ENCODE measurements around the gene HARS2.
"Not testable (repeated sequence)": the region's sequence is repeated elsewhere in the genome, so short reads cannot be mapped to it uniquely, and the experiment has no call there.

HARS2 gene

DNA sequence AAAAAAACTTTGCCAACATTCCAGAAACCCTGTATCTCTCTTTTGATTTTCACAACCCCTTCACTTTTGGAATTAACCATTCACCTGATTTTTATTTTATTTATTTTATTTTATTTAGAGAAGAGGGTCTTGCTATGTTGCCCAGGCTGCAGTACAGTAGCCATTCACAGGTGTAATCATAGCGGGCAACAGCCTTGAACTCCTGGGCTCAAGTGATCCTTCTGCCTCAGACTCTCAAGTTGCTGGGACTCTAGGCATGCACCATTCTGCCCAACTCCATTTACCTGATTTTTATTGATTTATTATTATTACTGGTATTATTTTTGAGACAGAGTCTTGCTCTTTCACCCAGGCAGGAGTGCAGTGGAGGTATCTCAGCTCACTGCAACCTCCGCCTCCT lies 25.0 kb downstream of the HARS2 start:
- not testable (repeated sequence) for H3K4me3 Mint-ChIP-seq; H3K36me3 Mint-ChIP-seq (ENCODE audit: low read depth); DNase-seq (ENCODE audit: low spot score); H3K27me3 Mint-ChIP-seq (ENCODE audit: low read depth); H3K9me3 Mint-ChIP-seq; H3K27ac Mint-ChIP-seq
- H3K4me1 Mint-ChIP-seq (ENCODE audit: low read depth), result peaks cover 13% of the 10 kb centered on the region

GRCh38 chr5:140718266-140718592 lies 27.0 kb downstream of the HARS2 start:
- Mint-ChIP-seq H3K27me3 (ENCODE audit: low read depth) (peaks cover 8% of the 10 kb centered on the region), H3K27ac (peak overlapping the region; percentile 42), H3K4me1 (ENCODE audit: low read depth) (peaks cover 4% of the 10 kb centered on the region), H3K9me3 (no peaks in the 10 kb centered on the region), H3K36me3 (ENCODE audit: low read depth) (no peaks in the 10 kb centered on the region), H3K4me3 (peak overlapping the region; percentile 34)
- no peak for DNase-seq (ENCODE audit: low spot score)

GRCh38 chr5:140720738-140721137 lies 29.5 kb downstream of the HARS2 start:
- H3K27ac Mint-ChIP-seq; H3K36me3 Mint-ChIP-seq (ENCODE audit: low read depth); DNase-seq (ENCODE audit: low spot score); H3K9me3 Mint-ChIP-seq; H3K4me3 Mint-ChIP-seq; H3K4me1 Mint-ChIP-seq (ENCODE audit: low read depth): not testable (repeated sequence)
- H3K27me3 Mint-ChIP-seq (ENCODE audit: low read depth), result peaks cover 15% of the 10 kb centered on the region

- H3K36me3 Mint-ChIP-seq (ENCODE audit: low read depth), result not testable (repeated sequence)
- H3K27me3 Mint-ChIP-seq (ENCODE audit: low read depth), result peaks cover 15% of the 10 kb centered on the region
Observed at GRCh38 chr5:140721395-140721794, 30.1 kb downstream of the HARS2 start.

DNA sequence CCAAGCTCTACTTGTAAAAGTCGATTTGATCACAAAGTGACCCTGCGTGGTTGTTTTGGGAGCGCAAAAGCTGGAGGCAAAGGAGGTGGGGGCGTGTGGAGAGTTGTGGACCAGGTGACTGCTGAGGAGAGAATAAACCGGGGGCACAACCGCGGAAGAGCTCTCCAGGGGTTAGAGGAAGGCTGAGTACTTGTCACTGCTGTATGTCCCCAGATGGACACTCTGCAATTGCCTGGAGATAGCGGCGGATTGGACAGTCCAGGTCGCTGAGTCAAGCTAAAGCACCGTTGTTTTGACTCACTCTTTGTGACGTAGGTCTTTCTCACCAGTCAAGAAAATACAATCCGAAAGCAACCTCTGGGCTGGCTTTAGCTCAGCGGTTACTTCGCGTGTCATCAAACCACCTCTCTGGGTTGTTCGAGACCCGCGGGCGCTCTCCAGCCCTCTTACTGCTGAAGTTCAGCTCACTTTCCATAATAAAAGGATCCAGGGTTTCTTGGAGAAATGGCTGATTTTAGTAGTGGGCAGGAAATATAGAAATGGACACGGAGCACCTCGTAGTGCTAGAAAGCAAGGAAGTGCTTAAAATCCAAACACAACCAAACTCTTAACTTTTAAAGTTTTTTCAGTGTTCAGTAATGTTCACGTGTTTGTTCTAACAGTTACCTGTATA lies 34.7 kb downstream of the HARS2 start:
- H3K4me3 Mint-ChIP-seq, result peak overlapping the region; percentile 82
- H3K27ac Mint-ChIP-seq, result peak overlapping the region; percentile 62

More at GRCh38 chr5:140721395-140721794, 30.1 kb downstream of the HARS2 start:
- not testable (repeated sequence) for H3K9me3 Mint-ChIP-seq; H3K4me3 Mint-ChIP-seq; H3K27ac Mint-ChIP-seq; DNase-seq (ENCODE audit: low spot score)
- peaks cover 14% of the 10 kb centered on the region for H3K4me1 Mint-ChIP-seq (ENCODE audit: low read depth)

DNA sequence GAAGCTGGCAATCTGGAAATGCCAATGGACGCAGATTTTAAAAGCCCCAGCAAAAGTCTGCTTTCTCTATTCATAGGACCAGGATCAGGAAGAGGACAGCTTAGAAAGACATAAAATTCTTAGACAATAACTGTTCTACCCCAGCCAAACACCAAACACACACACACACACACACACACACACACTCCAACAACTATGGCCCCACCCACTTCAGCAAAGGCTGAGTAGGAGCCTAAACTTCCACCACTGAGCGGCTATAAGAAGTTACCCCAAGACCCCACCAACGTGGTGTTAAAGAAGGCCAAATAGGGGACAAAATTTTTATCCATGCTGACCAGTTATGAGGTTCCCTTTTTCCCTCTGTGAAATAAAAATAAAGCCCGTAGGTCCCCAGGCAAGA lies 41.8 kb downstream of the HARS2 start:
- no peak overlapping the region for H3K4me3 Mint-ChIP-seq
- DNase-seq (ENCODE audit: low spot score), result no peak
- H3K36me3 Mint-ChIP-seq (ENCODE audit: low read depth), result no peaks in the 10 kb centered on the region
- H3K27me3 Mint-ChIP-seq (ENCODE audit: low read depth), result peaks cover 5% of the 10 kb centered on the region
- no peaks in the 10 kb centered on the region for H3K4me1 Mint-ChIP-seq (ENCODE audit: low read depth)
- no peak overlapping the region for H3K27ac Mint-ChIP-seq
- peaks cover 13% of the 10 kb centered on the region for H3K9me3 Mint-ChIP-seq

More for the DNA sequence above, 34.7 kb downstream of the HARS2 start:
- Mint-ChIP-seq H3K4me1 (ENCODE audit: low read depth) (peaks cover 9% of the 10 kb centered on the region), H3K27me3 (ENCODE audit: low read depth) (peaks cover 13% of the 10 kb centered on the region), H3K9me3 (no peaks in the 10 kb centered on the region), H3K36me3 (ENCODE audit: low read depth) (peaks cover 2% of the 10 kb centered on the region)
- peak; percentile 84 for DNase-seq (ENCODE audit: low spot score)

- Mint-ChIP-seq H3K4me1 (ENCODE audit: low read depth) (no peaks in the 10 kb centered on the region), H3K9me3 (peaks cover 13% of the 10 kb centered on the region), H3K27ac (no peak overlapping the region), H3K27me3 (ENCODE audit: low read depth) (peaks cover 5% of the 10 kb centered on the region), H3K4me3 (no peak overlapping the region), H3K36me3 (ENCODE audit: low read depth) (no peaks in the 10 kb centered on the region)
- DNase-seq (ENCODE audit: low spot score), result no peak
Observed at GRCh38 chr5:140734354-140734753, 43.1 kb downstream of the HARS2 start.

DNA sequence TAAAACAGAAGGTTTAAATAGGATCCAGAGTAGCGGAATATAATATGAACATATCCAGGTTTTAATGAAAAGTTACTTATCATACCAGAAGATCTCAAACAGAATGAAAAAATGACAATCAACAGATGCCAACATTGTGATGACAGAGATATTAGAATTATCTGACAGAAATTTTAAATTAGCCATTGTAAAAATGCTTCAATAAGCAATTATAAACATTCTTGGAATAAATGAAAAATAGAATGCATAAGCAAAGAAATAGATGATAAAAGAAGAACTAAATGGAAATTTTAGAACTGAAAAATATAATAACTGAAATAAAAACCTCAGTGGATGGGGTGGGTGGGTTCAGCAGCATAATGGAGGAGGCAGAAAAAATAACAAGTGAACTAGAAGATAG lies 46.2 kb downstream of the HARS2 start:
- no peak overlapping the region for H3K4me3 Mint-ChIP-seq
- DNase-seq (ENCODE audit: low spot score), result no peak
- peaks cover 5% of the 10 kb centered on the region for H3K27me3 Mint-ChIP-seq (ENCODE audit: low read depth)
- H3K9me3 Mint-ChIP-seq, result peaks cover 30% of the 10 kb centered on the region
- no peak overlapping the region for H3K27ac Mint-ChIP-seq
- no peaks in the 10 kb centered on the region for H3K36me3 Mint-ChIP-seq (ENCODE audit: low read depth)
- H3K4me1 Mint-ChIP-seq (ENCODE audit: low read depth), result no peaks in the 10 kb centered on the region

GRCh38 chr5:140741967-140742366 lies 50.7 kb downstream of the HARS2 start:
- no peaks in the 10 kb centered on the region for H3K4me1 Mint-ChIP-seq (ENCODE audit: low read depth)
- H3K36me3 Mint-ChIP-seq (ENCODE audit: low read depth), result no peaks in the 10 kb centered on the region
- H3K27me3 Mint-ChIP-seq (ENCODE audit: low read depth), result peaks cover 5% of the 10 kb centered on the region
- H3K4me3 Mint-ChIP-seq, result no peak overlapping the region
- DNase-seq (ENCODE audit: low spot score), result no peak
- peaks cover 29% of the 10 kb centered on the region for H3K9me3 Mint-ChIP-seq
- H3K27ac Mint-ChIP-seq, result no peak overlapping the region
